T-helper 2 cell treated with Interferon-gamma antibody and Interleukin-4, amounts not matched to agents 5 μg/mL and 100 μg/mL, for 36 hours (primary cell): Measurements from ENCODE around the gene PTGER2.
A peak's percentile ranks its signal among the peaks of the same experiment; 100 is the strongest.

Experiments
- DNase-seq: peaks from one replicate; pipeline ENCODE4 v3.0.0; 2021; ENCODE audit warnings: low spot score
- H3K27ac Mint-ChIP-seq: one replicate; pipeline ENCODE4 v1.8.0; 2021; ENCODE audit warnings: mild to moderate bottlenecking, mixed read lengths
- H3K27me3 Mint-ChIP-seq: one replicate; pipeline ENCODE4 v1.8.0; 2021; ENCODE audit warnings: low read depth, mixed read lengths
- H3K36me3 Mint-ChIP-seq: one replicate; pipeline ENCODE4 v1.8.0; 2021; ENCODE audit warnings: low read depth, mixed read lengths
- H3K4me1 Mint-ChIP-seq: one replicate; pipeline ENCODE4 v1.8.0; 2021; ENCODE audit warnings: low read depth, mixed read lengths
- H3K4me3 Mint-ChIP-seq: one replicate; pipeline ENCODE4 v1.8.0; 2022; ENCODE audit warnings: mild to moderate bottlenecking, moderate library complexity, mixed read lengths
- H3K9me3 Mint-ChIP-seq: one replicate; pipeline ENCODE4 v1.8.0; 2021; ENCODE audit warnings: mixed read lengths

Gene PTGER2

GRCh38 chr14:52333823-52334657 lies 19.9 kb downstream of the PTGER2 start:
- Mint-ChIP-seq H3K9me3 (no peaks in the 10 kb centered on the region), H3K4me3 (no peak overlapping the region), H3K27ac (peak overlapping the region; percentile 10), H3K27me3 (no peaks in the 10 kb centered on the region), H3K4me1 (peaks cover 60% of the 10 kb centered on the region), H3K36me3 (peaks cover 57% of the 10 kb centered on the region)
- no peak for DNase-seq

GRCh38 chr14:52336241-52336640 lies 22.1 kb downstream of the PTGER2 start:
- H3K9me3 Mint-ChIP-seq, result peaks cover 3% of the 10 kb centered on the region
- H3K27me3 Mint-ChIP-seq, result no peaks in the 10 kb centered on the region
- peaks cover 48% of the 10 kb centered on the region for H3K36me3 Mint-ChIP-seq
- no peak overlapping the region for H3K27ac Mint-ChIP-seq
- H3K4me3 Mint-ChIP-seq, result no peak overlapping the region
- peaks cover 51% of the 10 kb centered on the region for H3K4me1 Mint-ChIP-seq
- no peak for DNase-seq

- DNase-seq, result no peak
These were observed 24.1 kb downstream of the PTGER2 start for GRCh38 chr14:52338051-52338681.

GRCh38 chr14:52339262-52339661 lies 25.1 kb downstream of the PTGER2 start:
- no peak overlapping the region for H3K4me3 Mint-ChIP-seq
- H3K27ac Mint-ChIP-seq, result no peak overlapping the region
- no peak for DNase-seq
- no peaks in the 10 kb centered on the region for H3K27me3 Mint-ChIP-seq
- peaks cover 25% of the 10 kb centered on the region for H3K36me3 Mint-ChIP-seq
- H3K9me3 Mint-ChIP-seq, result peaks cover 8% of the 10 kb centered on the region
- peaks cover 41% of the 10 kb centered on the region for H3K4me1 Mint-ChIP-seq

More at GRCh38 chr14:52338051-52338681, 24.1 kb downstream of the PTGER2 start:
- H3K27ac Mint-ChIP-seq, result no peak overlapping the region
- H3K4me1 Mint-ChIP-seq, result peaks cover 46% of the 10 kb centered on the region
- no peaks in the 10 kb centered on the region for H3K27me3 Mint-ChIP-seq
- H3K36me3 Mint-ChIP-seq, result peaks cover 30% of the 10 kb centered on the region
- no peak overlapping the region for H3K4me3 Mint-ChIP-seq
- peaks cover 3% of the 10 kb centered on the region for H3K9me3 Mint-ChIP-seq

- no peak overlapping the region for H3K4me3 Mint-ChIP-seq
- peaks cover 26% of the 10 kb centered on the region for H3K4me1 Mint-ChIP-seq
- H3K36me3 Mint-ChIP-seq, result peaks cover 28% of the 10 kb centered on the region
- no peak overlapping the region for H3K27ac Mint-ChIP-seq
- peaks cover 28% of the 10 kb centered on the region for H3K9me3 Mint-ChIP-seq
- H3K27me3 Mint-ChIP-seq, result peaks cover 8% of the 10 kb centered on the region
- DNase-seq, result no peak
These were observed 28.9 kb downstream of the PTGER2 start for GRCh38 chr14:52342849-52343596.

- Mint-ChIP-seq H3K4me1 (peaks cover 41% of the 10 kb centered on the region), H3K27ac (no peak overlapping the region), H3K9me3 (peaks cover 25% of the 10 kb centered on the region), H3K27me3 (peaks cover 8% of the 10 kb centered on the region), H3K4me3 (no peak overlapping the region), H3K36me3 (peaks cover 32% of the 10 kb centered on the region)
- no peak for DNase-seq
These were observed 32.7 kb downstream of the PTGER2 start for GRCh38 chr14:52346778-52347177.

- Mint-ChIP-seq H3K27ac (no peak overlapping the region), H3K4me3 (no peak overlapping the region), H3K4me1 (peaks cover 48% of the 10 kb centered on the region), H3K9me3 (peaks cover 24% of the 10 kb centered on the region), H3K27me3 (peaks cover 8% of the 10 kb centered on the region), H3K36me3 (peaks cover 31% of the 10 kb centered on the region)
- DNase-seq, result no peak
These were observed 34.2 kb downstream of the PTGER2 start for GRCh38 chr14:52348279-52348678.

- Mint-ChIP-seq H3K4me1 (peaks cover 47% of the 10 kb centered on the region), H3K27ac (no peak overlapping the region), H3K27me3 (peaks cover 8% of the 10 kb centered on the region), H3K36me3 (peaks cover 28% of the 10 kb centered on the region), H3K4me3 (peak overlapping the region; percentile 6), H3K9me3 (peaks cover 20% of the 10 kb centered on the region)
- DNase-seq, result no peak
These were observed 34.7 kb downstream of the PTGER2 start for GRCh38 chr14:52348776-52349175.

GRCh38 chr14:52349731-52350130 lies 35.6 kb downstream of the PTGER2 start:
- H3K9me3 Mint-ChIP-seq, result peaks cover 22% of the 10 kb centered on the region
- H3K4me1 Mint-ChIP-seq, result peaks cover 56% of the 10 kb centered on the region
- peak overlapping the region; percentile 43 for H3K27ac Mint-ChIP-seq
- H3K27me3 Mint-ChIP-seq, result peaks cover 8% of the 10 kb centered on the region
- peaks cover 33% of the 10 kb centered on the region for H3K36me3 Mint-ChIP-seq
- no peak overlapping the region for H3K4me3 Mint-ChIP-seq
- peak; percentile 40 for DNase-seq

- peaks cover 32% of the 10 kb centered on the region for H3K36me3 Mint-ChIP-seq
- DNase-seq, result no peak
- peaks cover 63% of the 10 kb centered on the region for H3K4me1 Mint-ChIP-seq
- H3K4me3 Mint-ChIP-seq, result peak overlapping the region; percentile 43
- H3K9me3 Mint-ChIP-seq, result peaks cover 19% of the 10 kb centered on the region
- peak overlapping the region; percentile 78 for H3K27ac Mint-ChIP-seq
- peaks cover 3% of the 10 kb centered on the region for H3K27me3 Mint-ChIP-seq
These were observed 36.3 kb downstream of the PTGER2 start for GRCh38 chr14:52350445-52350844.

- Mint-ChIP-seq H3K4me3 (peak overlapping the region; percentile 85), H3K9me3 (peaks cover 14% of the 10 kb centered on the region), H3K27me3 (no peaks in the 10 kb centered on the region), H3K27ac (peak overlapping the region; percentile 97), H3K36me3 (peaks cover 35% of the 10 kb centered on the region), H3K4me1 (peaks cover 70% of the 10 kb centered on the region)
- no peak for DNase-seq
These were observed 37.3 kb downstream of the PTGER2 start for GRCh38 chr14:52351233-52352060.

GRCh38 chr14:52352061-52352491 lies 38.0 kb downstream of the PTGER2 start:
- peaks cover 70% of the 10 kb centered on the region for H3K4me1 Mint-ChIP-seq
- no peaks in the 10 kb centered on the region for H3K27me3 Mint-ChIP-seq
- peaks cover 34% of the 10 kb centered on the region for H3K36me3 Mint-ChIP-seq
- DNase-seq, result peak; percentile 76
- peak overlapping the region; percentile 97 for H3K27ac Mint-ChIP-seq
- peaks cover 9% of the 10 kb centered on the region for H3K9me3 Mint-ChIP-seq
- H3K4me3 Mint-ChIP-seq, result peak overlapping the region; percentile 85

GRCh38 chr14:52352569-52352968 lies 38.5 kb downstream of the PTGER2 start:
- peaks cover 8% of the 10 kb centered on the region for H3K9me3 Mint-ChIP-seq
- H3K36me3 Mint-ChIP-seq, result peaks cover 31% of the 10 kb centered on the region
- peak overlapping the region; percentile 97 for H3K27ac Mint-ChIP-seq
- no peak for DNase-seq
- no peaks in the 10 kb centered on the region for H3K27me3 Mint-ChIP-seq
- peak overlapping the region; percentile 85 for H3K4me3 Mint-ChIP-seq
- peaks cover 68% of the 10 kb centered on the region for H3K4me1 Mint-ChIP-seq
